Keratinocyte (primary cell): ENCODE data around the gene UBE2R2.

ENCODE experiments used
- EZH2 ChIP-seq: IDR thresholded peaks from one replicate; pipeline ENCODE4 v1.6.1; 2012; ENCODE audit warnings: inconsistent platforms, mild to moderate bottlenecking, low read length, moderate library complexity
- TF ChIP-seq, protein P1 (sequence below), 3 experiments: IDR thresholded peaks in 1 of 3; conservative IDR thresholded peaks in 1 of 3; optimal IDR thresholded peaks in 1 of 3; 2 replicates in 2 of 3; 3 replicates in 1 of 3; pipeline versions ENCODE3 to v1.5.1; 2011; ENCODE audit warnings: low read length in 3 of 3, mild to moderate bottlenecking in 3 of 3, moderate library complexity in 2 of 3, control low read depth in 1 of 3, inconsistent platforms in 1 of 3; ENCODE audit not compliant: insufficient read depth in 2 of 3; ENCODE audit errors: extremely low read depth in 1 of 3

- TF ChIP-seq, protein P1, sequence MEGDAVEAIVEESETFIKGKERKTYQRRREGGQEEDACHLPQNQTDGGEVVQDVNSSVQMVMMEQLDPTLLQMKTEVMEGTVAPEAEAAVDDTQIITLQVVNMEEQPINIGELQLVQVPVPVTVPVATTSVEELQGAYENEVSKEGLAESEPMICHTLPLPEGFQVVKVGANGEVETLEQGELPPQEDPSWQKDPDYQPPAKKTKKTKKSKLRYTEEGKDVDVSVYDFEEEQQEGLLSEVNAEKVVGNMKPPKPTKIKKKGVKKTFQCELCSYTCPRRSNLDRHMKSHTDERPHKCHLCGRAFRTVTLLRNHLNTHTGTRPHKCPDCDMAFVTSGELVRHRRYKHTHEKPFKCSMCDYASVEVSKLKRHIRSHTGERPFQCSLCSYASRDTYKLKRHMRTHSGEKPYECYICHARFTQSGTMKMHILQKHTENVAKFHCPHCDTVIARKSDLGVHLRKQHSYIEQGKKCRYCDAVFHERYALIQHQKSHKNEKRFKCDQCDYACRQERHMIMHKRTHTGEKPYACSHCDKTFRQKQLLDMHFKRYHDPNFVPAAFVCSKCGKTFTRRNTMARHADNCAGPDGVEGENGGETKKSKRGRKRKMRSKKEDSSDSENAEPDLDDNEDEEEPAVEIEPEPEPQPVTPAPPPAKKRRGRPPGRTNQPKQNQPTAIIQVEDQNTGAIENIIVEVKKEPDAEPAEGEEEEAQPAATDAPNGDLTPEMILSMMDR (optimal IDR thresholded peaks at IDR 0.05 in 1 of 3, IDR thresholded peaks at IDR 0.05 in 1 of 3, conservative IDR thresholded peaks at IDR 0.05 in 1 of 3; ENCODE audit: extremely low read depth in 1 of 3, insufficient read depth in 2 of 3, low read length in 3 of 3) = no peak
- TF ChIP-seq EZH2 = no peak
Measured at GRCh38 chr9:33913541-33913940, 96.6 kb downstream of the UBE2R2 start.
